Measurements from ENCODE around the gene IFIT3. TPM values are rescaled to one million over a fixed set of nuclear protein-coding genes. Genes with fewer than 3 reads are reported as not detected.

The IFIT3 gene
- total RNA-seq, 1 donor from 2014 or later = 0.26 TPM

- H3K36me3 ChIP-seq (ENCODE audit: control insufficient read depth, insufficient read depth, low read length) = no peaks in the 10 kb centered on the region
- H3K27me3 ChIP-seq (ENCODE audit: control insufficient read depth, insufficient read depth, low read length) = no peaks in the 10 kb centered on the region
- TF ChIP-seq CTCF (IDR thresholded peaks at IDR 0.05; ENCODE audit: insufficient read depth, low read length, severe bottlenecking) = no peak
- H3K4me3 ChIP-seq (ENCODE audit: low read depth, low read length) = no peak overlapping the region
- DNase-seq (ENCODE audit: low read depth) (no peak), FAIRE-seq (no peak)
These were observed 22.9 kb upstream of the IFIT3 start for GRCh38 chr10:89304925-89305324.

- DNase-seq (ENCODE audit: low read depth) (no peak), FAIRE-seq (no peak)
- no peaks in the 10 kb centered on the region for H3K27me3 ChIP-seq (ENCODE audit: control insufficient read depth, insufficient read depth, low read length)
- H3K4me3 ChIP-seq (ENCODE audit: low read depth, low read length) = no peak overlapping the region
- TF ChIP-seq CTCF (IDR thresholded peaks at IDR 0.05; ENCODE audit: insufficient read depth, low read length, severe bottlenecking) = no peak
- H3K36me3 ChIP-seq (ENCODE audit: control insufficient read depth, insufficient read depth, low read length) = no peaks in the 10 kb centered on the region
These were observed 21.9 kb upstream of the IFIT3 start for GRCh38 chr10:89305766-89306433.

- FAIRE-seq = no peak
- TF ChIP-seq CTCF (IDR thresholded peaks at IDR 0.05; ENCODE audit: insufficient read depth, low read length, severe bottlenecking) = no peak
These were observed 21.1 kb upstream of the IFIT3 start for GRCh38 chr10:89306434-89307268.

GRCh38 chr10:89307269-89307577 is 20.6 kb upstream of the IFIT3 start:
- Histone ChIP-seq H3K4me3 (ENCODE audit: low read depth, low read length) (no peak overlapping the region), H3K27me3 (ENCODE audit: control insufficient read depth, insufficient read depth, low read length) (no peaks in the 10 kb centered on the region), H3K36me3 (ENCODE audit: control insufficient read depth, insufficient read depth, low read length) (no peaks in the 10 kb centered on the region)
- DNase-seq (ENCODE audit: low read depth) = no peak
- FAIRE-seq = no peak
- no peak for TF ChIP-seq CTCF (IDR thresholded peaks at IDR 0.05; ENCODE audit: insufficient read depth, low read length, severe bottlenecking)

More at GRCh38 chr10:89306434-89307268, 21.1 kb upstream of the IFIT3 start:
- Histone ChIP-seq H3K4me3 (ENCODE audit: low read depth, low read length) (no peak overlapping the region), H3K27me3 (ENCODE audit: control insufficient read depth, insufficient read depth, low read length) (no peaks in the 10 kb centered on the region), H3K36me3 (ENCODE audit: control insufficient read depth, insufficient read depth, low read length) (no peaks in the 10 kb centered on the region)
- DNase-seq (ENCODE audit: low read depth) = no peak

- no peaks in the 10 kb centered on the region for H3K36me3 ChIP-seq (ENCODE audit: control insufficient read depth, insufficient read depth, low read length)
- H3K4me3 ChIP-seq (ENCODE audit: low read depth, low read length) = no peak overlapping the region
- H3K27me3 ChIP-seq (ENCODE audit: control insufficient read depth, insufficient read depth, low read length) = no peaks in the 10 kb centered on the region
- DNase-seq (ENCODE audit: low read depth) (no peak), FAIRE-seq (no peak)
- TF ChIP-seq CTCF (IDR thresholded peaks at IDR 0.05; ENCODE audit: insufficient read depth, low read length, severe bottlenecking) = no peak
These were observed 19.5 kb upstream of the IFIT3 start for GRCh38 chr10:89308266-89308665.

Data from bronchial epithelial cell (primary cell).